HG03025 (cell line): ENCODE data around the gene EGFR.

ENCODE experiments used
- ATAC-seq: cut with Tn5 transposase; IDR thresholded peaks from one replicate; pipeline ENCODE4 v1.9.1; 2021; ENCODE audit warnings: mild to moderate bottlenecking, moderate library complexity; ENCODE audit not compliant: unreplicated experiment, low FRiP score

EGFR gene

DNA sequence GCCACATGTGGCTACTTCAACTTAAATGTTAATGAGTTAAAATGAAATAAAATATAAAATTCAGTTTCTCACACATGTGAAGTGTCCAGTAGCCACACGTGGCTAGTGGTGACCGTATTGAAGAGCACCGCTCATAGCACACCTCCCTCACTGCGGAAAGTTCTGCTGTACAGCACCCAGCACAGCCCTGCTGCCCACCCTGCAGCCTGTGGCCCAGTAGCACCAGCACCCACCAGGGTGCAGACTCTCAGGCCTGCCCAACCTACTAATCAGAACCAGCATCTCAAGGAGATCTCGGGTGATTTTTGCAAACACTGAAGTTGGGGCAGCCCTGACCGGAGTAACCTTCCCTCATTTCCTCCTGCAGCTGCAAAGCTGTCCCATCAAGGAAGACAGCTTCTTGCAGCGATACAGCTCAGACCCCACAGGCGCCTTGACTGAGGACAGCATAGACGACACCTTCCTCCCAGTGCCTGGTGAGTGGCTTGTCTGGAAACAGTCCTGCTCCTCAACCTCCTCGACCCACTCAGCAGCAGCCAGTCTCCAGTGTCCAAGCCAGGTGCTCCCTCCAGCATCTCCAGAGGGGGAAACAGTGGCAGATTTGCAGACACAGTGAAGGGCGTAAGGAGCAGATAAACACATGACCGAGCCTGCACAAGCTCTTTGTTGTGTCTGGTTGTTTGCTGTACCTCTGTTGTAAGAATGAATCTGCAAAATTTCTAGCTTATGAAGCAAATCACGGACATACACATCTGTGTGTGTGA lies 183.5 kb downstream of the EGFR start:
- ATAC-seq: no peak

DNA sequence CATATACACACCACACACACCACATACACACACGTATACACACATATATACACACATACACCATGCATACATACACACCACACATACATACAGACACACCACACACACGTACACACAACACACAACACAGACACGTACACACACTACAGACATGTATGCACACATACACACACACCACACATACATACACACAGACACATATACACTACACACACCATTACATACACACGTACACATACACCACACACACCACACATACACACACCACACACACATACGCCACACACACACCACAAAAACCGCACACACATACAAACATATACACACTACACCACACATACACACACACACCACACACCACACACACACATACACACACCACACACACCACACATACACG lies 184.5 kb downstream of the EGFR start:
- no peak for ATAC-seq

GRCh38 chr7:55205124-55205955 lies 186.5 kb downstream of the EGFR start:
- no peak for ATAC-seq

GRCh38 chr7:55206235-55207029 lies 187.6 kb downstream of the EGFR start:
- ATAC-seq: no peak

- no peak for ATAC-seq
Observed at GRCh38 chr7:55207436-55208125, 188.8 kb downstream of the EGFR start.

- no peak for ATAC-seq
Observed at GRCh38 chr7:55209366-55209765, 190.5 kb downstream of the EGFR start.

- no peak for ATAC-seq
Observed at GRCh38 chr7:55210176-55210575, 191.4 kb downstream of the EGFR start.

- no peak for ATAC-seq
Observed at GRCh38 chr7:55210716-55211115, 191.9 kb downstream of the EGFR start.

GRCh38 chr7:55211726-55212125 lies 192.9 kb downstream of the EGFR start:
- ATAC-seq: no peak

- no peak for ATAC-seq
Observed at GRCh38 chr7:55212176-55212575, 193.4 kb downstream of the EGFR start.

DNA sequence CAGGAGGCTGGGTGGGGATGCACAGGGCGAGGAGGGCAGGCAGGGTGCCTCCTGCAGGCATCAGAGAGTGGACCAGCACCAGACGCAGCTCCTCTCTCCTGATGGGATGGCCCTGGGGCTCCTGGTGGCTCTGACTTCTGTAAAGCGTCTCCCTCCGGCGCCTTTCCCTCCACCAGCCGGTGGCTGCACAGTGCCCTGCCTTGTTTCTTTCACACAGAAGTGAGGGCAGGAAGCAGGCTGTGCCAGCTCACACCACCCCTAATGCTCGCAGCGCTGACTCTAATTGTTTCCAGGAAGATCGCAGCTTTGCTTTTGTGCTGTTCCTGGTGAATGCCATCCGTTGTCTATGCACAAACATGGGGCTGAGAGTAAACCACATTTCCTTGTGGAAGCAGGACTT lies 194.0 kb downstream of the EGFR start:
- no peak for ATAC-seq

GRCh38 chr7:55214707-55215106 lies 195.9 kb downstream of the EGFR start:
- no peak for ATAC-seq

DNA sequence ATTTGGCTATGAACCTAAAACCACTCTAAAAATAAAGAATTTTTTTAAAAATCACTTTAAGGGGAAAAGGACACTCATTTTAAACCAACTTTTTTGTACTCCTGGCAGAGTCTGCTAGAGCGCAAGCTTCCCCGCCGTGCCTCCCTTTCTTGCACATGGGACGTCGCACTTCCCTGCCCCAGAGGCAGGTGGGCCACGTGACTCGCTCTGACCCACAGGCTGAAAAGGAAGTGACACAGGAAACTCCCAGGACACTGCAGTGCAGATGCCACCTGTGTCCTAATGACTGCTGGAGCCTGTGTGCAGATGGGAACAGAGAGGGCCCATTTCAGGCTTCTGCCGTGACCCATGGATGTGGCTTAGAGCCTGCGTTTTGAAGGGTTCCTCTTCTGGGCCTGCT lies 204.2 kb downstream of the EGFR start:
- ATAC-seq: no peak

- ATAC-seq: no peak
Observed at GRCh38 chr7:55224111-55224510, 205.3 kb downstream of the EGFR start.

- no peak for ATAC-seq
Observed at GRCh38 chr7:55224810-55225209, 206.0 kb downstream of the EGFR start.

DNA sequence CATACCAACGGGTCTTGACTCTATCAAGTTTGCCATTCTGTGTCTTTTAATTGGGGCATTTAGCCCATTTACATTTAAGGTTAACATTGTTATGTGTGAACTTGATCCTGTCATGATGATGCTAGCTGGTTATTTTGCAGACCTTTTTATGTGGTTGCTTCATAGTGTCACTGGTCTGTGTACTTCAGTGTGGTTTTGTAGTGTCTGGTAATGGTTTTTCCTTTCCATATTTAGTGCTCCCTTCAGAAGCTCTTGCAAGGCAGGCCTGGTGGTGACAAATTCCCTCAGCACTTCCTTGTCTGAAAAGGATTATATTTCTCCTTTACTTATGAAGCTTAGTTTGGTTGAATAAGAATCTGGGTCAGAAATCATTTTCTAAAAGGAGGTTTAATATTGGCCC lies 211.2 kb downstream of the EGFR start:
- no peak for ATAC-seq

DNA sequence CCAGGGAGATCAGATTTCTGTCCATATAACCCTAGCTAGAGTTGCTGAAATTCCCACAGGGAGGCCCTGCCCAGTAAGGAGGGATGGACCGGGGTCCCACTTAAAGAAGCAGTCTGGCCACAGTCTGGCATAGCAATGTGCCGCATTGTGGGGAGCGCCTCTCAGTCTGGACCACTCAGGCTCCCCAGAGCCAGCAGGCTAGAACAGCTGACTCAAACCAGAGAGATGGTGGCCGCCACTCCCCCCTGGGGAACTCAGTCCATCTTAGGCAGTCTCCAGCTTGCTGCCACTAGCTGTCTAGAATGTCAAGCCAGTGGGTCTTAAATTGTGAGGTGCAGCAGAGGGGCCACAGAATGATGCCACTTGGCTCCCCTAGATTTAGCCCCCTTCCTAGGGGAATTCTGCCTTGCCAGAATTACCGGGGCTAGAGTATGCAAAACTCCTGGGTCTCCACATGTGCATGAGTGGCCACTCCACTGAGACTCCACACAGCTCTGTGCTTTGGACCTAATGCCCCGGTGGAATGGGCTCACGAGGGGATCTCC lies 213.0 kb downstream of the EGFR start:
- ATAC-seq: no peak

GRCh38 chr7:55233001-55233400 lies 214.2 kb downstream of the EGFR start:
- no peak for ATAC-seq

DNA sequence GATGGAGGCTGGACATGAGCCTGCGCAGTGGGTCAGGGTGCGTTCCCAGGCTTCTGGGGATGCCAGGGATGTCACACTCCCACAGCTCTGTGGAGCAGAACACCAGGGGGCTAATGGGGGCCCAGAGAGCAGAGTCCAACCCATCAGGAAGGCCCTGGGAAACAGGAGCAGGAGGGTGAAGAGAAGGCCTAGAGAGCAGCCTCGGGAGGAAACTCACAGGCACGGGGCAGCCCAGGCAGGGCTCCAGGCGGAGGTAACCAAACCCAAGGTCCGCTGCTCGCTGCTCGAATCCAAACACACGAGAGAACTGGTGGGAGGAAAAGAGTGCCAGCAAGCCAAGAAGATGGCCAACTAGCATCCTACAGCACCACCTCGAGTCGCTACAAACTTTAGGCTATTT lies 215.6 kb downstream of the EGFR start:
- ATAC-seq: no peak

GRCh38 chr7:55235115-55235514 lies 216.3 kb downstream of the EGFR start:
- ATAC-seq: no peak
